Measurements from ENCODE around the gene GTSF1L. TPM values are rescaled to one million over a fixed set of nuclear protein-coding genes. Genes with fewer than 3 reads are reported as not detected.

The GTSF1L gene
- polyA plus RNA-seq, 1 donor = not detected

DNA sequence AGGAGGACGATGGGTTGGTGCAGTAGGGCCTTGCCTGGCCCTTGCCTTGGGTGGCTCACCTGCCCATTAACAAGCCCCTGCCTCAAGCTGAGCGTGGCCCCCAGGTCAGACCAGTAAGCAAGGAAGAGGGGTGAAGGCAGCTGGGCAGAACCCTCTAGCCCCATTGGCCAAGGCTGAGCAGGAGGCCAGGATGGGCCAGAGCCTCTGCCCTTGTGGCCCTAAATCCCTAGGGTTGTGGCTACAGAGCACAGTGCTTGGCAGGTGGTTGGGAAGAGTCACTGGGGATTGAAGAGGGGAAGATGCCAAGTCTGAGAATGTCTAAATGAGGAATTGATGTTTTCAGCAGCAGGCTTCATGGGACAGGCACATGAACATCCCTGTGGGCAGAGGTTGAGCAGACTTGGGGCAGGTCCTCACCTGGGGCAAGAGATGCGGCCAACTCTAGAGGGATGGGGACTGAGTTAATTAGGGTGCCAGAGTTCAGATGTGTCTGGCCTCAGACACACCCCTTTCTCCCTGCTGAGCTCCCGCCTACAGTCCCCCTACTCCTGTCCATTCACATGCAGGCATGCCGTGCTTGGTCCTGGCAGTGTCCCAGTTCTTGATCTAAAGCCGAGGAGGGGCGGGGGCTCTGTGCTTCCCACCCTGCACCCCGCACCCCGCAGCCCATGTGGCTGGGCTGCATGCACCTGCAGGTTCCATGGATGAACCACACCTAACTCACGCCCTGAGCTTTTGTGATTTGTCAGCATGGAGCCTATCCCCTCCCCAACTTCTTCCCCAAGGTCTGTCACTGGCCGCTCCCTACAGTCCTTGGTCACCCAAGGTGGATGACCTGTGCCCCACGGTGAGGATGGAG is 9.8 kb downstream of the GTSF1L start:
- WGBS (ENCODE audit: insufficient coverage, low lambda C conversion rate) = no CpG with 5 or more reads among the region's 12 CpGs
- no peaks in the 10 kb centered on the region for H3K9me3 ChIP-seq (ENCODE audit: control insufficient read depth, low read depth, low read length)
- H3K36me3 ChIP-seq (ENCODE audit: control insufficient read depth, insufficient read depth, low read length) = no peaks in the 10 kb centered on the region
- no peak overlapping the region for H3K4me3 ChIP-seq (ENCODE audit: low read length)
- no peaks in the 10 kb centered on the region for H3K4me1 ChIP-seq (ENCODE audit: control insufficient read depth, insufficient read depth, low read length)
- DNase-seq = no peak
- no peak overlapping the region for H3K27ac ChIP-seq (ENCODE audit: low read length)
- no peaks in the 10 kb centered on the region for H3K27me3 ChIP-seq (ENCODE audit: control insufficient read depth, insufficient read depth, low read length)

- Histone ChIP-seq H3K27ac (ENCODE audit: low read length) (no peak overlapping the region), H3K36me3 (ENCODE audit: control insufficient read depth, insufficient read depth, low read length) (no peaks in the 10 kb centered on the region), H3K9me3 (ENCODE audit: control insufficient read depth, low read depth, low read length) (no peaks in the 10 kb centered on the region), H3K4me1 (ENCODE audit: control insufficient read depth, insufficient read depth, low read length) (no peaks in the 10 kb centered on the region), H3K4me3 (ENCODE audit: low read length) (no peak overlapping the region), H3K27me3 (ENCODE audit: control insufficient read depth, insufficient read depth, low read length) (no peaks in the 10 kb centered on the region)
- DNase-seq = no peak
- WGBS (ENCODE audit: insufficient coverage, low lambda C conversion rate) = no CpG with 5 or more reads among the region's 4 CpGs
These were observed 10.7 kb downstream of the GTSF1L start for GRCh38 chr20:43716123-43716522.

- H3K4me3 ChIP-seq (ENCODE audit: low read length) = no peak overlapping the region
- no CpG with 5 or more reads among the region's 6 CpGs for WGBS (ENCODE audit: insufficient coverage, low lambda C conversion rate)
These were observed 11.3 kb downstream of the GTSF1L start for GRCh38 chr20:43715511-43715910.

GRCh38 chr20:43715044-43715443 is 11.8 kb downstream of the GTSF1L start:
- no peak overlapping the region for H3K4me3 ChIP-seq (ENCODE audit: low read length)
- no peaks in the 10 kb centered on the region for H3K27me3 ChIP-seq (ENCODE audit: control insufficient read depth, insufficient read depth, low read length)
- no CpG with 5 or more reads among the region's 9 CpGs for WGBS (ENCODE audit: insufficient coverage, low lambda C conversion rate)
- H3K4me1 ChIP-seq (ENCODE audit: control insufficient read depth, insufficient read depth, low read length) = no peaks in the 10 kb centered on the region
- no peak for DNase-seq
- peaks cover 3% of the 10 kb centered on the region for H3K36me3 ChIP-seq (ENCODE audit: control insufficient read depth, insufficient read depth, low read length)
- H3K9me3 ChIP-seq (ENCODE audit: control insufficient read depth, low read depth, low read length) = no peaks in the 10 kb centered on the region
- no peak overlapping the region for H3K27ac ChIP-seq (ENCODE audit: low read length)

More at GRCh38 chr20:43715511-43715910, 11.3 kb downstream of the GTSF1L start:
- Histone ChIP-seq H3K27me3 (ENCODE audit: control insufficient read depth, insufficient read depth, low read length) (no peaks in the 10 kb centered on the region), H3K4me1 (ENCODE audit: control insufficient read depth, insufficient read depth, low read length) (no peaks in the 10 kb centered on the region), H3K36me3 (ENCODE audit: control insufficient read depth, insufficient read depth, low read length) (no peaks in the 10 kb centered on the region), H3K9me3 (ENCODE audit: control insufficient read depth, low read depth, low read length) (no peaks in the 10 kb centered on the region), H3K27ac (ENCODE audit: low read length) (no peak overlapping the region)
- no peak for DNase-seq

DNA sequence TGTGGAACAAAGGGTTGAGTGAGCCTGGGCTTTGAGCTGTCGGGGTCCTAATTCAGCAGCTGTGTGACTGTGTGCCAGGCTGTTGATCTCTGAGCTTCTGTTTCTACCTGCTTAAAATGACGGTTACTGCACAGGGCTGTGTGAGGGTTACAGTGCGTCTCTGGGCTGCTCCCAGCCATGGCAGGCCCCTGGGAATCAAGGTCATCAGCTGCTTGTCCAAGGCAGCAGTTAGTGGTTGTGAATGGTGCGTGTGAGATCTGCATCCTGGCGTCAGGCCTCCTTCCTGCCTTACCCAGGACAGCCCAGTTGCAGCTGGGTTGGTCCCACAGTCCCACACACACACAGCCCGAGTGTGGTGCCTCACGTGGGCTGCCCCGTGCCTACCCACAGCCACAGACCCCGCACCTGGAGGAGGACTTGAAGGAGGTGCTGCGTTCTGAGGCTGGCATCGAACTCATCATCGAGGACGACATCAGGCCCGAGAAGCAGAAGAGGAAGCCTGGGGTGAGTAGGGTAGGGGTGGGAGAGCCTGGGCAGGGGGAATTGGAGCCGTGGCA is 15.6 kb downstream of the GTSF1L start:
- no peaks in the 10 kb centered on the region for H3K27me3 ChIP-seq (ENCODE audit: control insufficient read depth, insufficient read depth, low read length)
- H3K36me3 ChIP-seq (ENCODE audit: control insufficient read depth, insufficient read depth, low read length) = peaks cover 3% of the 10 kb centered on the region
- H3K4me1 ChIP-seq (ENCODE audit: control insufficient read depth, insufficient read depth, low read length) = peaks cover 3% of the 10 kb centered on the region
- no peaks in the 10 kb centered on the region for H3K9me3 ChIP-seq (ENCODE audit: control insufficient read depth, low read depth, low read length)
- DNase-seq = no peak
- H3K4me3 ChIP-seq (ENCODE audit: low read length) = no peak overlapping the region
- no peak overlapping the region for H3K27ac ChIP-seq (ENCODE audit: low read length)
- no CpG with 5 or more reads among the region's 15 CpGs for WGBS (ENCODE audit: insufficient coverage, low lambda C conversion rate)

GRCh38 chr20:43710370-43711044 is 16.3 kb downstream of the GTSF1L start:
- no peak for DNase-seq
- peaks cover 3% of the 10 kb centered on the region for H3K4me1 ChIP-seq (ENCODE audit: control insufficient read depth, insufficient read depth, low read length)
- no peak overlapping the region for H3K4me3 ChIP-seq (ENCODE audit: low read length)
- no peaks in the 10 kb centered on the region for H3K9me3 ChIP-seq (ENCODE audit: control insufficient read depth, low read depth, low read length)
- peaks cover 3% of the 10 kb centered on the region for H3K36me3 ChIP-seq (ENCODE audit: control insufficient read depth, insufficient read depth, low read length)
- WGBS (ENCODE audit: insufficient coverage, low lambda C conversion rate) = no CpG with 5 or more reads among the region's 9 CpGs
- H3K27me3 ChIP-seq (ENCODE audit: control insufficient read depth, insufficient read depth, low read length) = no peaks in the 10 kb centered on the region
- no peak overlapping the region for H3K27ac ChIP-seq (ENCODE audit: low read length)

GRCh38 chr20:43702502-43702901 is 24.3 kb downstream of the GTSF1L start:
- no peak overlapping the region for H3K4me3 ChIP-seq (ENCODE audit: low read length)
- no peaks in the 10 kb centered on the region for H3K27me3 ChIP-seq (ENCODE audit: control insufficient read depth, insufficient read depth, low read length)
- no peak overlapping the region for H3K27ac ChIP-seq (ENCODE audit: low read length)
- DNase-seq = no peak
- H3K9me3 ChIP-seq (ENCODE audit: control insufficient read depth, low read depth, low read length) = no peaks in the 10 kb centered on the region
- H3K4me1 ChIP-seq (ENCODE audit: control insufficient read depth, insufficient read depth, low read length) = no peaks in the 10 kb centered on the region
- H3K36me3 ChIP-seq (ENCODE audit: control insufficient read depth, insufficient read depth, low read length) = peaks cover 3% of the 10 kb centered on the region
- WGBS (ENCODE audit: insufficient coverage, low lambda C conversion rate) = no CpG with 5 or more reads among the region's 14 CpGs

DNA sequence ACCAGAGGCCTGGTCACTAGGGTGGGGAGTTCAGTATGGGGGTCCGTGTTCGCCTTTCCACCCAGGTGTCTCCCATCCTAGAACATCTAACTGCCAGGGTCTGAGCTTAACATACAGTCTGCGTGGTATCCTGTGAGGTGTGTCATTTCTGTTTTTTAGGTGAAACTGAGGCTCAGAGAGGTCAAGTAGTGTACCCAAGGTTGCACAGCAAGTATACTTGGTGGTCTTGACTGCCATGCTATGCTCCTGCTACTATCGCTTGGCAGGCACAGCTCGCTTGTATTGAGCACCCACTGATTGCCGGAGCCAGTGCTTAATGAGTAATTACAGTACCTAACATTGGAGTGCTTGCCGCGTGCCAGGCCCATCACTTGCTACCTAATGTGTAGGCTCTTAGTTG is 26.2 kb downstream of the GTSF1L start:
- peaks cover 3% of the 10 kb centered on the region for H3K36me3 ChIP-seq (ENCODE audit: control insufficient read depth, insufficient read depth, low read length)
- no peak for DNase-seq
- WGBS (ENCODE audit: insufficient coverage, low lambda C conversion rate) = no CpG with 5 or more reads among the region's 8 CpGs
- H3K27ac ChIP-seq (ENCODE audit: low read length) = no peak overlapping the region
- H3K9me3 ChIP-seq (ENCODE audit: control insufficient read depth, low read depth, low read length) = no peaks in the 10 kb centered on the region
- no peaks in the 10 kb centered on the region for H3K27me3 ChIP-seq (ENCODE audit: control insufficient read depth, insufficient read depth, low read length)
- H3K4me3 ChIP-seq (ENCODE audit: low read length) = no peak overlapping the region
- no peaks in the 10 kb centered on the region for H3K4me1 ChIP-seq (ENCODE audit: control insufficient read depth, insufficient read depth, low read length)

- Histone ChIP-seq H3K27ac (ENCODE audit: low read length) (no peak overlapping the region), H3K27me3 (ENCODE audit: control insufficient read depth, insufficient read depth, low read length) (no peaks in the 10 kb centered on the region), H3K9me3 (ENCODE audit: control insufficient read depth, low read depth, low read length) (no peaks in the 10 kb centered on the region), H3K36me3 (ENCODE audit: control insufficient read depth, insufficient read depth, low read length) (peaks cover 3% of the 10 kb centered on the region), H3K4me3 (ENCODE audit: low read length) (no peak overlapping the region), H3K4me1 (ENCODE audit: control insufficient read depth, insufficient read depth, low read length) (no peaks in the 10 kb centered on the region)
- WGBS (ENCODE audit: insufficient coverage, low lambda C conversion rate) = no CpG with 5 or more reads among the region's 8 CpGs
- no peak for DNase-seq
These were observed 26.7 kb downstream of the GTSF1L start for GRCh38 chr20:43699941-43700565.

- H3K9me3 ChIP-seq (ENCODE audit: control insufficient read depth, low read depth, low read length) = no peaks in the 10 kb centered on the region
- H3K27me3 ChIP-seq (ENCODE audit: control insufficient read depth, insufficient read depth, low read length) = no peaks in the 10 kb centered on the region
- H3K36me3 ChIP-seq (ENCODE audit: control insufficient read depth, insufficient read depth, low read length) = peaks cover 3% of the 10 kb centered on the region
- H3K4me1 ChIP-seq (ENCODE audit: control insufficient read depth, insufficient read depth, low read length) = no peaks in the 10 kb centered on the region
- no peak overlapping the region for H3K27ac ChIP-seq (ENCODE audit: low read length)
- no peak overlapping the region for H3K4me3 ChIP-seq (ENCODE audit: low read length)
- no CpG with 5 or more reads among the region's 8 CpGs for WGBS (ENCODE audit: insufficient coverage, low lambda C conversion rate)
- DNase-seq = no peak
These were observed 31.2 kb downstream of the GTSF1L start for GRCh38 chr20:43695571-43695970.
